IMR-90 (cell line): Measurements from ENCODE around the gene RIMBP2. TPM values are rescaled to one million over a fixed set of nuclear protein-coding genes. Genes with fewer than 3 reads are reported as not detected.

Source experiments
- ATAC-seq: fragments of 200-7000 bp; cut with Tn5 transposase; 2 replicates; pipeline ENCODE4 v1.9.1; 2020; ENCODE audit warnings: low read depth, mild to moderate bottlenecking, moderate library complexity
- BruUV-seq: library from RNA; stranded (reverse); fragments of 400-500 nt; replicated peaks from 2 replicates; lab custom pipeline; 2021; lab: Mats Ljungman, UMichigan
- CTCF ChIA-PET: fragments of 300-600 bp; formaldehyde crosslinking; extraction: SDS; loops from one replicate; lab custom pipeline; 2021; ENCODE audit warnings: antibody characterized with exemption; lab: Yijun Ruan, JAX
- POLR2A ChIA-PET: fragments of 300-600 bp; sonication (Branson Sonifier 250); formaldehyde crosslinking; loops from one replicate; lab custom pipeline; 2022; ENCODE audit warnings: antibody characterized with exemption; ENCODE audit not compliant: unreplicated experiment; lab: Charles Lee
- DNase-seq: peaks from one replicate; pipeline ENCODE4 v3.0.0; 2013
- H2AFZ ChIP-seq: replicated peaks from 2 replicates; pipeline ENCODE3; 2013; ENCODE audit warnings: low read length, mild to moderate bottlenecking; ENCODE audit not compliant: poor library complexity
- H2AK5ac ChIP-seq: 2 replicates; pipeline ENCODE4 v1.6.1; 2013; ENCODE audit warnings: low read depth, low read length, inconsistent platforms
- H2AK9ac ChIP-seq: replicated peaks from 2 replicates; pipeline ENCODE3; 2013; ENCODE audit warnings: mild to moderate bottlenecking, low read depth, low read length, moderate library complexity; ENCODE audit not compliant: poor library complexity
- H2BK120ac ChIP-seq: 2 replicates; pipeline ENCODE4 v1.6.1; 2013; ENCODE audit warnings: low read depth, low read length, inconsistent platforms
- H2BK15ac ChIP-seq: 3 replicates; pipeline ENCODE4 v1.6.1; 2013; ENCODE audit warnings: low read depth, low read length, inconsistent platforms
- H2BK20ac ChIP-seq: 2 replicates; pipeline ENCODE4 v1.6.1; 2013; ENCODE audit warnings: low read depth, mild to moderate bottlenecking, inconsistent platforms, low read length, moderate library complexity
- H2BK5ac ChIP-seq: 2 replicates; pipeline ENCODE4 v1.6.1; 2013; ENCODE audit warnings: mild to moderate bottlenecking, low read depth, low read length, inconsistent platforms; ENCODE audit not compliant: poor library complexity, severe bottlenecking
- H3K14ac ChIP-seq: replicated peaks from 2 replicates; pipeline ENCODE4 v1.6.1; 2013; ENCODE audit warnings: low read depth, low read length, inconsistent platforms
- H3K18ac ChIP-seq: 2 replicates; pipeline ENCODE4 v1.6.1; 2013; ENCODE audit warnings: low read depth, low read length, control low read depth
- H3K23ac ChIP-seq: 2 replicates; pipeline ENCODE4 v1.6.1; 2013; ENCODE audit warnings: low read depth, low read length, inconsistent platforms
- H3K27ac ChIP-seq: 2 replicates; pipeline ENCODE4 v1.5.1; 2013; ENCODE audit warnings: mild to moderate bottlenecking, control low read depth, low read length; ENCODE audit not compliant: insufficient read depth
- H3K27me3 ChIP-seq: 2 replicates; pipeline ENCODE4 v1.6.1; 2013; ENCODE audit warnings: low read length; ENCODE audit not compliant: control insufficient read depth, insufficient read depth
- H3K36me3 ChIP-seq: 2 replicates; pipeline ENCODE4 v1.6.1; 2013; ENCODE audit warnings: low read length, mixed read lengths; ENCODE audit not compliant: control insufficient read depth, insufficient read depth
- H3K4ac ChIP-seq: 2 replicates; pipeline ENCODE4 v1.6.1; 2013; ENCODE audit warnings: low read depth, low read length, inconsistent platforms
- H3K4me1 ChIP-seq: 2 replicates; pipeline ENCODE4 v1.6.1; 2013; ENCODE audit warnings: low read length, mixed read lengths; ENCODE audit not compliant: control insufficient read depth, insufficient read depth
- H3K4me2 ChIP-seq: 2 replicates; pipeline ENCODE4 v1.6.1; 2013; ENCODE audit warnings: low read depth, mild to moderate bottlenecking, control low read depth, low read length, moderate library complexity
- H3K4me3 ChIP-seq: 2 replicates; pipeline ENCODE4 v1.5.1; 2013; ENCODE audit warnings: low read depth, mild to moderate bottlenecking, control low read depth, low read length, moderate library complexity; ENCODE audit not compliant: insufficient read depth
- H3K56ac ChIP-seq: 2 replicates; pipeline ENCODE4 v1.6.1; 2013; ENCODE audit warnings: low read length, inconsistent platforms; ENCODE audit not compliant: insufficient read depth; ENCODE audit errors: extremely low read depth
- H3K79me1 ChIP-seq, 2 experiments: 2 replicates each; pipeline ENCODE4 v1.6.1; 2013; ENCODE audit warnings: low read length in 2 of 2, inconsistent platforms in 1 of 2, low read depth in 1 of 2
- H3K9ac ChIP-seq: 2 replicates; pipeline ENCODE4 v1.6.1; 2013; ENCODE audit warnings: low read depth, low read length, control low read depth
- H3K9me1 ChIP-seq: 2 replicates; pipeline ENCODE4 v1.6.1; 2013; ENCODE audit warnings: low read length, inconsistent platforms; ENCODE audit not compliant: insufficient read depth
- H3K9me3 ChIP-seq: 2 replicates; pipeline ENCODE4 v1.6.1; 2013; ENCODE audit warnings: low read length; ENCODE audit not compliant: control insufficient read depth, insufficient read depth
- H4K20me1 ChIP-seq: 2 replicates; pipeline ENCODE4 v1.6.1; 2013; ENCODE audit warnings: low read length, inconsistent platforms; ENCODE audit not compliant: insufficient read depth
- H4K5ac ChIP-seq: 2 replicates; pipeline ENCODE4 v1.6.1; 2013; ENCODE audit warnings: mild to moderate bottlenecking, low read depth, low read length, control low read depth
- H4K8ac ChIP-seq, 2 experiments: 2 replicates each; pipeline ENCODE4 v1.6.1; 2013; ENCODE audit warnings: low read depth in 2 of 2, low read length in 2 of 2, control low read depth in 1 of 2, inconsistent platforms in 1 of 2
- H4K91ac ChIP-seq: 2 replicates; pipeline ENCODE4 v1.6.1; 2013; ENCODE audit warnings: low read depth, low read length, inconsistent platforms; ENCODE audit not compliant: insufficient read depth
- CEBPB ChIP-seq: IDR thresholded peaks from 2 replicates; pipeline ENCODE4 v1.6.1; 2012; ENCODE audit warnings: low read depth, low read length, improper control_type of control experiment
- CHD1 ChIP-seq: IDR thresholded peaks from 2 replicates; pipeline ENCODE4 v1.6.1; 2012; ENCODE audit warnings: low read depth, low read length, improper control_type of control experiment
- ELK1 ChIP-seq: fragments of 150-350 bp; IDR thresholded peaks from 2 replicates; pipeline ENCODE4 v1.6.1; 2016; ENCODE audit warnings: low read depth, mild to moderate bottlenecking, low read length, moderate library complexity, borderline replicate concordance
- MAFK ChIP-seq: IDR thresholded peaks from 2 replicates; pipeline ENCODE4 v1.6.1; 2012; ENCODE audit warnings: low read depth, low read length, improper control_type of control experiment
- MXI1 ChIP-seq: IDR thresholded peaks from 2 replicates; pipeline ENCODE4 v1.6.1; 2012; ENCODE audit warnings: low read depth, mild to moderate bottlenecking, low read length, moderate library complexity, borderline replicate concordance
- NFE2L2 ChIP-seq: fragments of 150-350 bp; IDR thresholded peaks from 2 replicates; pipeline ENCODE4 v1.6.1; 2016; ENCODE audit warnings: low read depth, mild to moderate bottlenecking, low read length
- RAD21 ChIP-seq: IDR thresholded peaks from 2 replicates; pipeline ENCODE4 v1.6.1; 2012; ENCODE audit warnings: low read length, improper control_type of control experiment
- RFX5 ChIP-seq: IDR thresholded peaks from 2 replicates; pipeline ENCODE4 v1.8.0; 2012; ENCODE audit warnings: low read depth, mild to moderate bottlenecking, low read length, moderate library complexity
- SMC3 ChIP-seq: fragments of 150-350 bp; IDR thresholded peaks from 2 replicates; pipeline ENCODE4 v1.6.1; 2016; ENCODE audit warnings: low read depth, mild to moderate bottlenecking, antibody characterized with exemption, low read length, moderate library complexity
- WGBS, 2 experiments: methylation state at CpG; one replicate each; pipeline versions ENCODE4 v1.1.5 to v1.1.7; 2013; ENCODE audit warnings: missing lambda C conversion rate in 2 of 2; ENCODE audit not compliant: insufficient read length in 1 of 2; ENCODE audit errors: extremely low coverage in 2 of 2; 5-methylcytosine and 5-hydroxymethylcytosine counted together
- dilution Hi-C: fragments of 300-500 bp; cut with HindIII; formaldehyde crosslinking; loops from one replicate; pipeline ENCODE4 v1.14.3; 2018; ENCODE audit warnings: low sequenced_read_pairs; ENCODE audit not compliant: unreplicated experiment
- in situ Hi-C: fragments of 300-500 bp; cut with MboI; formaldehyde crosslinking; loops from 3 replicates; pipeline ENCODE4 v1.14.3; 2019; ENCODE audit warnings: low sequenced_read_pairs, inconsistent platforms, mixed read lengths
- intact Hi-C: fragments of 100-400 bp; cut with micrococcal nuclease; formaldehyde crosslinking; loops from 2 replicates; pipeline ENCODE4 v1.10.0; 2022
- polyA plus RNA-seq, 3 experiments: library from polyadenylated mRNA; depleted of rRNA; stranded (reverse); fragments of >200 nt; gene quantifications; 2 replicates each; pipeline ENCODE4 v1.2.3, GENCODE V29; 2012; ENCODE audit warnings: low replicate concordance in 1 of 3
- total RNA-seq: library from RNA; depleted of rRNA; stranded (reverse); fragments of >200 nt; gene quantifications from 2 replicates; pipeline ENCODE4 v1.2.3, GENCODE V29; 2012

RIMBP2 gene
- total and polyA plus RNA-seq, 2 of the 4 experiments (the other 2 are of a cell fraction): not detected

GRCh38 chr12:130517588-130517987 lies 198.5 kb downstream of the RIMBP2 start:
- no TSS peak for BruUV-seq
- dilution Hi-C loops: no loop called here
- no peak for ATAC-seq

More at GRCh38 chr12:130517588-130517987, 198.5 kb downstream of the RIMBP2 start:
- CTCF ChIA-PET: no interaction called here
- H2AK9ac ChIP-seq: no peak overlapping the region
- H3K36me3 ChIP-seq: no peaks in the 10 kb centered on the region
- H3K9me3 ChIP-seq: peaks cover 35% of the 10 kb centered on the region
- intact Hi-C loops (no loop called here), in situ Hi-C loops (no loop called here)
- H3K56ac ChIP-seq: no peak overlapping the region
- no CpG with 5 or more reads among the region's 3 CpGs for WGBS, 2 experiments
- no peaks in the 10 kb centered on the region for H4K20me1 ChIP-seq
- no peak overlapping the region for H2BK120ac ChIP-seq
- no peak overlapping the region for H3K27ac ChIP-seq
- no peak overlapping the region for H2BK5ac ChIP-seq
- H2BK20ac ChIP-seq: no peak overlapping the region
- H3K4me2 ChIP-seq: no peak overlapping the region
- H2AK5ac ChIP-seq: no peak overlapping the region
- no peak for TF ChIP-seq MXI1
- TF ChIP-seq RAD21: no peak
- no peak for TF ChIP-seq RFX5
- no peak for TF ChIP-seq ELK1
- no peak for TF ChIP-seq MAFK
- TF ChIP-seq SMC3: no peak
- TF ChIP-seq NFE2L2: no peak
- no peak for TF ChIP-seq CHD1
- TF ChIP-seq CEBPB: no peak
- DNase-seq: no peak
- no peaks in the 10 kb centered on the region for H3K79me1 ChIP-seq
- H3K4me1 ChIP-seq: no peaks in the 10 kb centered on the region
- H3K9me1 ChIP-seq: no peaks in the 10 kb centered on the region
- H3K23ac ChIP-seq: no peak overlapping the region
- no peaks in the 10 kb centered on the region for H3K27me3 ChIP-seq
- no peak overlapping the region for H4K5ac ChIP-seq
- H3K18ac ChIP-seq: no peak overlapping the region
- H4K8ac ChIP-seq: no peak overlapping the region
- POLR2A ChIA-PET: no interaction called here
- no peak overlapping the region for H3K14ac ChIP-seq
- no peak overlapping the region for H3K4me3 ChIP-seq
- no peak overlapping the region for H2BK15ac ChIP-seq
- H3K9ac ChIP-seq: no peak overlapping the region
- no peak overlapping the region for H2AFZ ChIP-seq
- H3K4ac ChIP-seq: no peak overlapping the region
- no peak overlapping the region for H4K91ac ChIP-seq
